Coronary artery (tissue), 2 donors: ENCODE data around the gene AKT1.

Source experiments
- DNase-seq: peaks from one replicate; pipeline ENCODE4 v3.0.0-alpha.2; 2017; ENCODE audit warnings: low spot score
- H3K27ac ChIP-seq, 2 donors: fragments of 200-600 bp; sonication (generic); one replicate each; pipeline ENCODE4 v1.5.1; 2016 to 2019
- H3K4me3 ChIP-seq: fragments of 200-600 bp; sonication (generic); 2 replicates; pipeline ENCODE4 v1.5.1; 2016; ENCODE audit warnings: mild to moderate bottlenecking, moderate library complexity
- CTCF ChIP-seq: fragments of 200-600 bp; sonication (generic); IDR thresholded peaks from one replicate; pipeline ENCODE4 v1.5.1; 2019; ENCODE audit warnings: antibody characterized with exemption

The AKT1 gene

GRCh38 chr14:104724981-104725771 is 70.4 kb downstream of the AKT1 start:
- TF ChIP-seq CTCF: peak; percentile 10
- Histone ChIP-seq H3K27ac (peak overlapping the region; percentile 73 to 89), H3K4me3 (peak overlapping the region; percentile 75)
- DNase-seq: no peak

GRCh38 chr14:104724407-104724980 is 71.1 kb downstream of the AKT1 start:
- TF ChIP-seq CTCF: no peak
- DNase-seq: no peak
- Histone ChIP-seq H3K4me3 (peak overlapping the region; percentile 75), H3K27ac (peak overlapping the region; percentile 73 to 89)

GRCh38 chr14:104723651-104724406 is 71.7 kb downstream of the AKT1 start, which contains the start of gene ADSS1:
ADSS1 (plus strand) TSS chr14:104724229; CDS start chr14:104724271, 42 bp downstream.
- TF ChIP-seq CTCF: peak; percentile 57
- DNase-seq: no peak
- H3K27ac ChIP-seq: peak within 1 kb of the TSS; percentile 73 to 89
- peak within 1 kb of the TSS; percentile 75 for H3K4me3 ChIP-seq

GRCh38 chr14:104722938-104723650 is 72.5 kb downstream of the AKT1 start:
- Histone ChIP-seq H3K4me3 (peak overlapping the region; percentile 75), H3K27ac (peak overlapping the region; percentile 73 to 89)
- DNase-seq: no peak
- TF ChIP-seq CTCF: no peak

- Histone ChIP-seq H3K27ac (peak overlapping the region; percentile 73 to 89), H3K4me3 (no peak overlapping the region)
- no peak for TF ChIP-seq CTCF
- DNase-seq: peak; percentile 89
These were observed 73.8 kb downstream of the AKT1 start for GRCh38 chr14:104721505-104722431.
